NT2/D1 (cell line): Measurements from ENCODE around the gene OTOP3.

Source experiments
- DNase-seq: peaks from one replicate; pipeline ENCODE4 v3.0.0-alpha.2; 2011; ENCODE audit warnings: low read depth, low spot score
- H3K27me3 ChIP-seq: 2 replicates; pipeline ENCODE4 v1.6.0; 2011; ENCODE audit warnings: mild to moderate bottlenecking; ENCODE audit not compliant: insufficient read length, insufficient read depth
- H3K36me3 ChIP-seq: 2 replicates; pipeline ENCODE4 v1.6.1; 2011; ENCODE audit warnings: mild to moderate bottlenecking, low read length, mixed read lengths; ENCODE audit not compliant: insufficient read depth, insufficient read length
- H3K4me1 ChIP-seq: 2 replicates; pipeline ENCODE4 v1.5.1; 2011; ENCODE audit not compliant: insufficient read depth, insufficient read length
- H3K4me3 ChIP-seq: 2 replicates; pipeline ENCODE4 v1.5.1; 2011; ENCODE audit warnings: low read depth; ENCODE audit not compliant: insufficient read length
- H3K9ac ChIP-seq: 2 replicates; pipeline ENCODE4 v1.6.0; 2011; ENCODE audit warnings: low read depth; ENCODE audit not compliant: insufficient read length
- H3K9me3 ChIP-seq: 2 replicates; pipeline ENCODE4 v1.5.1; 2011; ENCODE audit warnings: mild to moderate bottlenecking, low read length; ENCODE audit not compliant: insufficient read depth
- SUZ12 ChIP-seq: IDR thresholded peaks from 2 replicates; pipeline ENCODE4 v1.6.1; 2011; ENCODE audit not compliant: insufficient read length, insufficient read depth; ENCODE audit errors: extremely low read depth
- YY1 ChIP-seq: IDR thresholded peaks from 2 replicates; pipeline ENCODE4 v1.6.1; 2011; ENCODE audit not compliant: insufficient read length, insufficient read depth
- ZNF274 ChIP-seq: IDR thresholded peaks from 2 replicates; pipeline ENCODE4 v1.6.1; 2011; ENCODE audit warnings: mild to moderate bottlenecking, low read depth, low read length

OTOP3 gene

GRCh38 chr17:74893936-74894671, 41.6 kb upstream of the OTOP3 start:
- Histone ChIP-seq H3K9me3 (no peaks in the 10 kb centered on the region), H3K36me3 (no peaks in the 10 kb centered on the region), H3K9ac (peak overlapping the region; percentile 46), H3K4me1 (peaks cover 10% of the 10 kb centered on the region), H3K4me3 (peak overlapping the region; percentile 61), H3K27me3 (peaks cover 62% of the 10 kb centered on the region)
- no peak for DNase-seq
- no peak for TF ChIP-seq SUZ12
- no peak for TF ChIP-seq ZNF274
- no peak for TF ChIP-seq YY1

GRCh38 chr17:74898376-74898946, 37.2 kb upstream of the OTOP3 start:
- TF ChIP-seq YY1 (no peak), ZNF274 (no peak), SUZ12 (no peak)
- Histone ChIP-seq H3K4me3 (no peak overlapping the region), H3K27me3 (peaks cover 34% of the 10 kb centered on the region), H3K4me1 (peaks cover 5% of the 10 kb centered on the region), H3K36me3 (no peaks in the 10 kb centered on the region), H3K9me3 (no peaks in the 10 kb centered on the region), H3K9ac (no peak overlapping the region)
- DNase-seq = no peak

- Histone ChIP-seq H3K4me3 (no peak overlapping the region), H3K9me3 (no peaks in the 10 kb centered on the region), H3K4me1 (peaks cover 7% of the 10 kb centered on the region), H3K27me3 (peaks cover 16% of the 10 kb centered on the region), H3K9ac (no peak overlapping the region), H3K36me3 (no peaks in the 10 kb centered on the region)
- DNase-seq = no peak
- no peak for TF ChIP-seq ZNF274
- no peak for TF ChIP-seq SUZ12
- TF ChIP-seq YY1 = no peak
Measured at GRCh38 chr17:74900208-74900607, 35.5 kb upstream of the OTOP3 start.

- H3K36me3 ChIP-seq = no peaks in the 10 kb centered on the region
- no peak overlapping the region for H3K9ac ChIP-seq
- no peaks in the 10 kb centered on the region for H3K9me3 ChIP-seq
- TF ChIP-seq ZNF274 (no peak), SUZ12 (no peak), YY1 (no peak)
- peaks cover 7% of the 10 kb centered on the region for H3K4me1 ChIP-seq
- no peak for DNase-seq
- no peak overlapping the region for H3K4me3 ChIP-seq
- peaks cover 3% of the 10 kb centered on the region for H3K27me3 ChIP-seq
Measured at GRCh38 chr17:74901353-74902135, 34.2 kb upstream of the OTOP3 start.

- peaks cover 10% of the 10 kb centered on the region; the same call in 1 of the 2 replicates for H3K9me3 ChIP-seq
- no peak for TF ChIP-seq ZNF274
- no peak for TF ChIP-seq SUZ12
- H3K36me3 ChIP-seq = no peaks in the 10 kb centered on the region
- no peak for DNase-seq
- H3K4me1 ChIP-seq = peaks cover 7% of the 10 kb centered on the region
- H3K4me3 ChIP-seq = no peak overlapping the region
- H3K9ac ChIP-seq = no peak overlapping the region
- no peaks in the 10 kb centered on the region for H3K27me3 ChIP-seq
Measured at GRCh38 chr17:74903034-74903433, 32.7 kb upstream of the OTOP3 start.

GRCh38 chr17:74903671-74904070, 32.0 kb upstream of the OTOP3 start:
- Histone ChIP-seq H3K36me3 (no peaks in the 10 kb centered on the region), H3K9ac (no peak overlapping the region), H3K9me3 (peaks cover 10% of the 10 kb centered on the region; the same call in 1 of the 2 replicates), H3K27me3 (no peaks in the 10 kb centered on the region), H3K4me1 (peaks cover 7% of the 10 kb centered on the region), H3K4me3 (no peak overlapping the region)
- TF ChIP-seq SUZ12 (no peak), YY1 (no peak), ZNF274 (no peak)
- no peak for DNase-seq
